ENCODE data around the gene AFAP1L1.

The AFAP1L1 gene

DNA sequence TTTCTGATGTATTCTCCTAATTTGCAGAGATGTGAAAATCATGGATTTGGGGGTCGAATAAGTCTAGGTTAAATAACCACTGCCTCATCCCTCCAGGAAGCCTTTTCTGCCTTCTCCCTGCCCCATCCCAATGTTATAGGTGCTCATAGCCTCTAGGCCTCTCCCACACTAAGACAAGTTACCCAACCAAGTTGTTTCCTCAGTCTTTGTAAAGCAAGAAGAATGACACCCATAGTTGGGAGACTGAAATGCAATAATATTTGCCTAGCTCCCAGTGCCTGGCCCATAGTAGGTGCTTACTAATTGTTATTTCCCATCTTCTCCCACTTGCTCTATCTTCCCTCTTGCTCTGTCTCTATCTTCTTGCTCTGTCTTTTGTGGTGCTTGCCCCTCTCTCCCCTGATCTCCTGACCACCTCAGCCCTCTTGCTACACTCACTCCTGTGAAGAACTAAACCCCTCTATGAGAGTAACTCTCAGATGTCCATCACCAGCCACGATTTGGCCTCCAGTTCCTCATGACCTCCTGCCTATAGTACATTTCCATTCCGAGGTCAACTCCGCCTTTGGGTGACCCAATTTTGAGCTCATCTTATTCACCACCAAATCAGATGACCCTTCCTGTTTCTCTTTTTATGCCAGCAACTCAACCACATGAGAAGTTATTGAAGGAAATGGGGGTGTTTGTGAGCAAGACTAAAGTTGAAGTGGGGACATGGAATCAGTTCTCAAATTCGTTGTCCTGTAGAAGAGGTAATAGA, 7.0 kb downstream of the AFAP1L1 start:
- no peak for DNase-seq (ENCODE audit: low read depth)
- no peak for TF ChIP-seq CTCF (conservative IDR thresholded peaks at IDR 0.05; ENCODE audit: low read depth, low read length)
- H3K4me3 ChIP-seq (ENCODE audit: low read length): no peak overlapping the region

GRCh38 chr5:149279661-149280060, 8.0 kb downstream of the AFAP1L1 start:
- no peak for DNase-seq (ENCODE audit: low read depth)
- no peak for TF ChIP-seq CTCF (conservative IDR thresholded peaks at IDR 0.05; ENCODE audit: low read depth, low read length)
- H3K4me3 ChIP-seq (ENCODE audit: low read length): no peak overlapping the region

DNA sequence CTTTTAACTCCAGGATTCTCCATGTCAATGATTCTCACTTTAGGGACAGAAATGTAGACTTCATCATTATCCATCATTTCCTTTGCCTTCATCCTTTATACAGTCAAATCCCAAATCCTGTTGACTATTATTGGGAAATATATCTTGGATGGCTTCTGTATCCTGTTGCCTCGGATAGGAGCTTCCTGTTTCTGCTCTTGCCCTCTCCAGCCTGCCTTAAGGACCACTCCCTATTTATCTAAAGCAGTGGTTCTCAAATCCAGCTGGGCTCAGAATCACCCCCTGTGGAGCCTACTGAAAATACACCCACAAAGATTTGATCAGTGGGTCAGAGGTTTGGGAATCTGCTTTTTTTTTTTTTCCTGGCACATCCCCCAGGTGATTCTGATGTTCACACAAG, 8.5 kb downstream of the AFAP1L1 start:
- no peak for TF ChIP-seq CTCF (conservative IDR thresholded peaks at IDR 0.05; ENCODE audit: low read depth, low read length)
- no peak for DNase-seq (ENCODE audit: low read depth)
- no peak overlapping the region for H3K4me3 ChIP-seq (ENCODE audit: low read length)

GRCh38 chr5:149280802-149281201, 9.1 kb downstream of the AFAP1L1 start:
- DNase-seq (ENCODE audit: low read depth): no peak
- TF ChIP-seq CTCF (conservative IDR thresholded peaks at IDR 0.05; ENCODE audit: low read depth, low read length): no peak
- H3K4me3 ChIP-seq (ENCODE audit: low read length): no peak overlapping the region

GRCh38 chr5:149282027-149282965, 10.6 kb downstream of the AFAP1L1 start:
- H3K4me3 ChIP-seq (ENCODE audit: low read length): no peak overlapping the region
- DNase-seq (ENCODE audit: low read depth): no peak
- TF ChIP-seq CTCF (conservative IDR thresholded peaks at IDR 0.05; ENCODE audit: low read depth, low read length): no peak

DNA sequence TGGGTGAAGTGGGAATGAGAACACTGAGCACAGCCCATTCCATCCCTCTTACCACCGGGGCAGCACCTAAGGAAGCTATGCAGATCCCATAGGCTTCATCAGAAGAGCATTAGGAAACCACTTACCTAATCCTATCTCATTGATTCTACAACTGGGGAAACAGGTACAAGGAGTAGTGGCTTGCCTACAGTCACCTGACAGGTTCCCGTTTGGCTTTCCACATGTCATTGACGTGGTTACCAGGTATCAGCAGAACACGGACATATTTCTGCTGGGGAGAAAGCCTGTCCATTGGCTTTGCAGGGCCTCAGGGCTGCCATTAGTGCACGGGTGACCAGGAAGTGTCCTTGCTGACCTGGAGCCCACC, 11.3 kb downstream of the AFAP1L1 start:
- no peak for TF ChIP-seq CTCF (conservative IDR thresholded peaks at IDR 0.05; ENCODE audit: low read depth, low read length)
- DNase-seq (ENCODE audit: low read depth): no peak
- H3K4me3 ChIP-seq (ENCODE audit: low read length): no peak overlapping the region

Data from retinal pigment epithelial cell (primary cell).